ENCODE measurements around the gene GLCE. TPM values are rescaled to one million over a fixed set of nuclear protein-coding genes. Genes with fewer than 3 reads are reported as not detected.

Gene GLCE
- total RNA-seq, 2 experiments from 2014 or later, result 5.3 to 6.1 TPM

DNA sequence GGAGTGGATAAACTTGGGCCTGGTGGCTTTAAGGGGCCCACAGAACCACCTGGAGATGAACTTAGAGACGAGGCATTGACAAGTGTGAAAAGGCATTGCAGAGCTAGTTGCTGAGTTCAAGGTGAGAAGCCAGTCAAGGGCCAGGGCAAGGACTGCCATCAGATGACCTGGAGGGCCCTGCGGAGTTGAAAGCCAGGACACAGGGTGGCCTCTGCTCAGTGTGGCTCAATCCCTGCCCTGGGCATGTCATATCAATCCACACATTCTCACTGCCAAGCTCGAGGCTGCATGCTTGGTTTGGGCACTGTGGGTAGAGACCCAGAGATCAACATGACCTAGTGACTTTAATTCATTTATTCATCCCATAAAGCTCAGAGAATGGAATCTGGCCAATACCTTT, 147.5 kb downstream of the GLCE start:
- ChIA-PET CTCF (no interaction called here), POLR2A (no interaction called here)

DNA sequence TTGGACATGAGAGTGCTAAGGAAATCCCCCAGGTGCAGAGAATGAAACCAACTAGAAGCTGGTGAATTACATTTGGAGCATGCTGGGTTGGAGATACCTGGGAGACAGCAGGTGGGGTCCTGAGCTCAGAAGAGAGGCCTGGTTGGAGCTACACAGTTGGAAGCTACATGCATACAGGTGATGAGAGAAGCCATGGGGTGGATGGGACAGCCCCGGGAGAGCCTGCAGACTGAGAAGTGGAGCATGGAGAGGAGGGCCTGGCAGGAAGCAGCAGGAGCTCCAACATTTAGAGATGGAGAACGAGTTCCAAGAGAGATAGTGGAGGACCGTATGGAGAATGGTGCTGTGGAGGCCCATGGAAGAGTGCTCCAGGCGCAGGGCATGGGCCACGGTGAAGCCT, 148.5 kb downstream of the GLCE start:
- POLR2A ChIA-PET, result interaction anchor here (0.7 kb wide), 1 partner anchor 37 kb away, joined by 3 read pairs; no protein-coding TSS in a partner anchor

DNA sequence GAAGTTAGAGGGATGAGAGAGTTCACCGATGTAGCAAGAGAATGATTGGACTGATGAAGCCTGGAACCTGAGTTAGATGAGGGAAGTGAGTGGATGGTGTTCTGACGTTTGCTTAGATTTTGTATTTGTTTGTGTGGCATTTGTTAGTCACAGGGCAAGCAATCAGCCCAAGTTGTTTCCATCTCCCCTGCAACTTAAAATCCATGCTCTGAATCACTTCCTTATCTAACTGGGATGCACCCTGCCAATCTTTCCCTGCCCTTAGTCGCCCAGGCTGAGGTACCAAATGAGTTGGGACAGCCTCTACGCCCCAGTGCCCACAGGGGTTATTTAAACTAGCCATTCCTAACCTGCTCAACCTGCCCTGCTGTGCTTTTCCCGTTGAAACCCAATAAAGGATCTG, 150.9 kb downstream of the GLCE start:
- CTCF ChIA-PET, result no interaction called here
- POLR2A ChIA-PET, result no interaction called here

More for the DNA sequence above, 148.5 kb downstream of the GLCE start:
- CTCF ChIA-PET, result no interaction called here

DNA sequence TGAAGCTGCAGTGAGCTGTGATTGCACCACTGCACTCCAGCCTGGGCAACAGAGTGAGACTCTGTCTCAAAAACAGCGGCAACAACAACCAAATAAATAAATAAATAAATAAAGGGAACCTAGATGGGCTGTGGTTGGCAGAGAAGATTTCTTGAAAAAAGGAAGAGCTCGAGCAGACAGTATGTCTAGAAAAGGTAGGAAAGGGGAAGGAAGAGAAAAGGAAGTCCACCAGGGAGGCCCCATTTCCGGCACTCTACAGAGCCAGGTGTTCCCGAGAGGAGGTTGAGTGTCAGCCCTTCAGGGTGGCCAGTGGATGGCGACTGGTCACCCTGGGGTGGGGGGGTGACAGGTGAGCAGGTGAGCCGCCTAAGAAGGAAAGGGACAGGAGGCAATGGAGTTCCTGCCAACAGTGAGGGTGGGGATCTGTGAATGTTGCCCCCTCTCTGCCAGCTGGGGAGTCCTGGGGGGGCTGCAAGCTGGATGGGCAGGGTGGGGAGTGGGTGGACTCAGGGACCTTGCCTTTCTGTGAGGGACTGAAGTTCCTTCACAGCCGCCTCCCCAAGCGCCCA, 153.1 kb downstream of the GLCE start:
- ChIA-PET POLR2A (no interaction called here), CTCF (no interaction called here)

DNA sequence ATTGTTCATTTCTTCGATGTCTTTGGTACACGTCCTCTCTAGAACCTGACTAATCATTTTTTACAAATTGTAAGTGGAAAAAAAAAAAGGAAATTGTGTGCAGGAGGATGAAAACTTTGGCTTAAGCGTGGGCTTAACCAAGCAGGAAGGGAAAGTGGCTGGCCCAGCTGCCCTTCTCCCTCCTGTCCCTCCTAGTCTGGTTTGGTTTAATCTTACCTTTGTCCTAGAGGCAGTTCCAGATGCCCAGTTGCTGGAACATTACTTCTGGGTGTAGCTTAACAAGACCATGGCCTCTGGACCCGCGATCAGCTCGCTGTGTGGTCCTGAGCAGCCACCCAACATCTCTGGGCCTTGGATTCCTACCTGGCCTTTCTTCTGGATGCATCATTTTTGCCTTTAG, 153.7 kb downstream of the GLCE start:
- CTCF ChIA-PET, result no interaction called here
- POLR2A ChIA-PET, result no interaction called here

DNA sequence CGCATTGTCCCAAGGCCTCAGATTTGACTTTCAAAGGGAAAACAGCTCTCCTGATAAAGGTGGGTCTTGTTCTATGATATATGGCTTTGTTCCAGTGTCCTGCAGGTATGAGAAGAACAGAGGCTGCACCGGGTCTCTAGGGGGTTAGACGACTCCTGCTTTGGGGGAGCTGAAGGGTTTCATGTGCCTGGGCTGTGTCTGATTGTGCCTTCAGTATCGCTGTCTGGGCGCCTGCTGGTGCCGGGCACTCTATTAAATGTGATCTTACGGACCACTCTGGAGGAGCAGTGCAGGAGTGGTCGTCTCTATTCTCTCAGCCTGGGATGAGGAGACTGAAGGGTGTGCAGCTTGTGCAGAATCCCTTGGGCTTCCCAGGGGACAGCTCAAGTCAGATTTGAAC, 154.3 kb downstream of the GLCE start:
- ChIA-PET POLR2A (no interaction called here), CTCF (no interaction called here)

DNA sequence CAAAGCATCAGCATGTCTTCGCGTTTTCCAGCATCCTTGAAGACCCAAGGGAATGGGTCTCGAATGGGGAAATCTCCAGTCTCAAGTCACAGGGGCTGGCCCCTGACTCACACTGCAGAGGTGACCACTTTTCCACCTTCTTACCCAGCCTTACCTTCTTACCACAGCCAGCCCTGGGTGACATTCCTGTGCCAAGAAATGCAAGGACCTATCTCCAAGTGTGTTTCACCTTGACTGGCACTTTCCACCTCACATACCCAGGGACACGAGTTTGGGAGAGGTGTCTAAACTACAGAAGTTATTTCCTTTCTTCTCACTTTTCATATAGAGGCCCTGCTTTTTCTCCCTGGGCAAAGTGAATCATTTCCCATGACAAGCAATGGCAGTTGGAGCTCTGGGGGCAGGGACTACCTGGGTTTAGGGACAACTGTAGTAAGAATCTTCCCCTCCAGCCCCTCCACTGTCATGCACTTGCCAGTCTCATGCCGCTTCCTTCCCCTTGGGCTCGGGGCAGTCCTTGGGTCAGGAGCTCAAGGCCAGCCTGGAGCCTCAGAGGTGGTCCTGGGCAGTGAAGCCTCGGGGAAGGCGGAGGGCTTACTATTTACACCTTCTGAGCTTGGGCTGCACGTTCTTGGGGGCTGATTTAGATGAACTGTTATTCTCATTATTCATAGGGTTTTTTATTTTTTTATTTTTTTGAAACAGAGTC, 155.1 kb downstream of the GLCE start:
- POLR2A ChIA-PET, result no interaction called here
- CTCF ChIA-PET, result no interaction called here

DNA sequence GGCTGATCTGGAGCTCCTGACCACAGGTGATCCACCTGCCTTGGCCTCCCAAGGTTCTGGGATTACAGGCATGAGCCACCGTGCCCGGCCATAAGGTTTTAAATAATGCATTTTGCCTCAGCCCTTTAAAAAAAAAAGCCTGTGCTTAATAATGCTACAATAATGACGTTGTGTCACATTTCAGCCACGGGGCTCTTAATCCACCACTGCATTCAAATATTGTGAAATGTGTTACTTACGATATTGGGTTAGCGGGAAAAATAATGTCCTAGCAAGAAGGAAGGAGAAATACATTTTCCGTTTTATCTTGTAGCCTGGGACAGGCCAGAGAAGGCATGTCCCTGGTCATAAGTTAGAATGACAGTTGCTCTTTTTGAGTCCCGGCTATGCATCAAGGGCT, 155.9 kb downstream of the GLCE start:
- CTCF ChIA-PET, result no interaction called here
- POLR2A ChIA-PET, result no interaction called here

DNA sequence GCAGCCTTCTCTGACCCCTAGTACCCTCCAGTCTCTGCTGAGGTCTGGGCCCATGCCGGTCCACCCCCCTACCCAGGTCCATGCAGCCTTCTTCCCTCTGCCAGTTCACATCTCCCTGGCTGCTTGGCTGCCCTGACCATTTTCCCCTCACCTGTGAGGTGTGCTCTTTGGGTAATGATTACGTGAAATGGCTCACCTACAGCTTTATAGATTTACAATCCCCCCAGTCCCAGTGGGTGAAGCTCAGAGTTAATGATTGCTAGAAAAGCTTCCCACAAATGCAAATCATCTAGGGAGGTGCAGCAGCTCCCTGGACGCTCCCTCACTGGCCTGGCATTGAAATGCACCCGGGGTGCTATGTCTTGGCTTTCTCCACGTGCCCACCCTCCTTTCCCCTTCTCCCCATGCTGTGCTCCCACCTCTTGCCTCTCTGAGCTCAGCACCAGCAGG, 157.0 kb downstream of the GLCE start:
- CTCF ChIA-PET, result no interaction called here
- POLR2A ChIA-PET, result no interaction called here

DNA sequence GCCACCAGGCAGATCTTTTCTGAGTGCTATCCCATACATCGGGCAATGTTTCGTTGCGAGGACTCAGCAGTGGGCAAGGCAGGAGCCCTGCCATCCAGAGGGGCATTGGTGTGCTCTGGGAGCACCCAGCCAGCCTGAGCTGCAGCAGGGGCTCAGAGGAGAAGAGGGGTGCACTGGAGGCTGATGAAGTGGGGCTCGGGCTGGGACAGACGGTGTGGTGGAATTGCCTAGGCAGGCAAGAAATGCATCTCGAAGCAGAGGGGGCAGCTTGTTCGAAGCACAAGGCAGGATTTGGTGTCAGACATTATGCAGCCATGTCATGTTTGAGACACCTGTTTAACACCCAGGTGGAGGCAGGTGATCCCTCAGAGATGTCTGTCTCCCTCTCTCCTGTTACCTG, 157.6 kb downstream of the GLCE start:
- ChIA-PET POLR2A (no interaction called here), CTCF (no interaction called here)

DNA sequence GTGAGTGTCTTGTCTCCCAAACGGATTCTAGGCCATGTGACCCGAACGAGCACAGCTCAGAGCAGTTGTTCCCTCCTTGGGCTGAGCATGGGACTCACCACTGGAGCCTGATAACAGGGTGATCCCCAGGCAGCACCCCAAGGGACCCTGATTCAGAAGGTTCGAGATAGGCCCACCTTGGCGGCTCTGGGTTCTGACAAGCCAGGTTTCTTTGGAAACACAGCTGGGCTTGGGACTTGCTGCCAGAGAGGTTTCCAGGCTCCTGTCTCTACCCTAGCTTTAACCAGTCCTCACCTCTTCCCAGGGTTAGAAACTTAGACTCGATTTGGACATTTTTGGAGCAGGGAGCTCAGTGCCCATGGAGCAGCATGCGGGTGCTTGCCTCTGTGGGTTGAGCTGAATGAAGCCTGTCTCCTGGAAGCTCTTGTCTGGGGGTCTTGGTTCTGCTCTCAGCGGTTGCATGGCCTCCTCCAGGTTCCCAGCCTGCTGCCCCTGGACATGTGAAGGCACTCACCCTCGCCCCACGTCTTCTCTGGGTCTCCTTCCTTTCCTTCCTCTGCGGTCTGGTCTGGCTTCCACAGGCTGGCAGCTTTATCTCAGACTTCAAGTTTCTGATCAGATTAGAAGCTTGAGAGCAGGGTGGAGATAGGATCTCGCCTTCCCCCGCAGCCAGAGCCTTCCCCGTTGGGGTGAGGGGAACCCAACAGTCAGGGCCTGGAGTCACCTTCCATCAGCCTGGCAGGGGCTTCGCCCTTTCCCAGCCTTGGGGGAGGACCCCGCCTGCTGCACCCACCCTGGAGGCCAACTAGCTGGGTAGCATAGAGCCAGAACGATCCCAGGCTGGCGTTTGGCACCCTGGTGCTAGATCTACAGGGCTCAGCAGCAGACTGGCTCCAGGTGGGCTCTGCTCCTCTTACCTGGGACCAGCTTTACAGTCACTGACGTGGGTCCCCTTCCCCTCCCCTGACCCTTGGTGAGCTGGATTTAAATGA, 159.2 kb downstream of the GLCE start:
- ChIA-PET POLR2A (no interaction called here), CTCF (no interaction called here)

DNA sequence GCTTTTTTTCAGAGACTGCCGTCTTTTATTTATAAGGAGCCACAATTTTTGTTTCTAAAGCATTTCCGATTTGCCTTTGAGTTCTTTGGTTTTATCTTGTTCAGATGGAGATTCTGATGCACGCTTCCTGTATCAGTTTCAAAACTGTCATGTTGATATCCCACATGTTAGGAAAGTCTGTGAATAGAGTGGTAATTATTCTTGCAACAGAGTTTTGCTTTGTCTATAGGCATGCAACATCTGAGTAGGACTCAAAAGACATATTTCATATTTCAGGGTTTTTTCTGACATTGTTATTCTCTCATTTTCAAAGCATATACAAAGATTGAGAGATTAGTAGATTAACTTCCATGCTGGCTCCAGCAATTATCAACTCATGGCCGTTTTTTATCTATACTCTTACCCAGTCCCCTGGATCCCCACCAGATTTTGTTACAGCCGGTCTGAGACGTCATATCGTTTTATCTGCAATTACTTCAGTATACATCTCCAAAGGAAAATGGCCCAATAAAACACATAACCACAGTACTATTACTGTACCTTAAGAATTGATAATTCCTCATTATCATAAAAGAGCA, 160.6 kb downstream of the GLCE start:
- POLR2A ChIA-PET, result no interaction called here
- CTCF ChIA-PET, result no interaction called here

Other genes with a start within 250 kb of the GLCE start
- under 1 TPM; 0.90 to 0.99 TPM for gene SPESP1, start 230.1 kb upstream of the GLCE start, total RNA-seq
- not detected for gene NOX5, start 145.9 kb upstream of the GLCE start, total RNA-seq
- under 1 TPM in 1 of 2 experiments, not detected in 1; 0.13 TPM for gene PAQR5, start 138.3 kb downstream of the GLCE start, total RNA-seq